Ovary (tissue), 3 donors: ENCODE measurements around the gene C1orf159.

Experiments
- CTCF ChIP-seq, 3 donors: fragments of 450-650 bp in 2 of 3; fragments of 200-600 bp in 1 of 3; IDR thresholded peaks; one replicate each; pipeline versions ENCODE4 v1.5.1 to v1.8.0; 2016 to 2022; ENCODE audit warnings: antibody characterized with exemption in 3 of 3, mild to moderate bottlenecking in 1 of 3
- EP300 ChIP-seq: sonication (generic); formaldehyde crosslinking; IDR thresholded peaks from one replicate; pipeline ENCODE4 v1.6.1; 2017; ENCODE audit warnings: antibody characterized with exemption
- donor health status: DM: no; HTN: no; CAD: no.

GRCh38 chr1:1035291-1035943, 80.5 kb downstream of the C1orf159 start:
- TF ChIP-seq CTCF (IDR thresholded peaks at IDR 0.05) = no peak
- no peak for TF ChIP-seq EP300
